Progenitor cell of endocrine pancreas (in vitro differentiated cells): ENCODE results near the gene SMIM28. TPM values are rescaled to one million over a fixed set of nuclear protein-coding genes. Genes with fewer than 3 reads are reported as not detected.

Experiments
- DNase-seq: peaks from one replicate; pipeline ENCODE4 v3.0.0; 2021; ENCODE audit warnings: low spot score; ENCODE audit not compliant: unreplicated experiment
- H3K27ac Mint-ChIP-seq: 2 replicates; pipeline ENCODE4 v1.8.0; 2021; ENCODE audit warnings: mild to moderate bottlenecking, moderate library complexity, mixed read lengths
- H3K27me3 Mint-ChIP-seq: 2 replicates; pipeline ENCODE4 v1.8.0; 2021; ENCODE audit warnings: mixed read lengths
- H3K36me3 Mint-ChIP-seq: 2 replicates; pipeline ENCODE4 v1.8.0; 2022; ENCODE audit warnings: mixed read lengths; ENCODE audit not compliant: insufficient read depth
- H3K4me1 Mint-ChIP-seq: 2 replicates; pipeline ENCODE4 v1.8.0; 2021; ENCODE audit warnings: low read depth, mixed read lengths
- H3K4me3 Mint-ChIP-seq: 2 replicates; pipeline ENCODE4 v1.8.0; 2021; ENCODE audit warnings: low read depth, mild to moderate bottlenecking, moderate library complexity, mixed read lengths
- H3K9me3 Mint-ChIP-seq: 2 replicates; pipeline ENCODE4 v1.8.0; 2021; ENCODE audit warnings: low read depth, mixed read lengths
- CTCF ChIP-seq: fragments of 200-600 bp; sonication (generic); IDR thresholded peaks from one replicate; pipeline ENCODE4 v1.5.0; 2021; ENCODE audit warnings: antibody characterized with exemption, mild to moderate bottlenecking; ENCODE audit not compliant: unreplicated experiment
- total RNA-seq: library from RNA; stranded (reverse); gene quantifications from 2 replicates; pipeline ENCODE4 v1.2.1, GENCODE V29; 2021

SMIM28 gene
- total RNA-seq, 1 donor from 2014 or later = not detected

- Mint-ChIP-seq H3K36me3 (peaks cover 21% of the 10 kb centered on the region), H3K4me3 (peak overlapping the region; percentile 92), H3K9me3 (no peaks in the 10 kb centered on the region), H3K27me3 (no peaks in the 10 kb centered on the region), H3K4me1 (peaks cover 12% of the 10 kb centered on the region), H3K27ac (peak overlapping the region; percentile 91)
- TF ChIP-seq CTCF = no peak
- no peak for DNase-seq
These were observed 27.1 kb downstream of the SMIM28 start for GRCh38 chr6:138404666-138405337.

GRCh38 chr6:138405816-138406413 lies 28.2 kb downstream of the SMIM28 start:
- Mint-ChIP-seq H3K27me3 (no peaks in the 10 kb centered on the region), H3K9me3 (no peaks in the 10 kb centered on the region), H3K36me3 (peaks cover 29% of the 10 kb centered on the region), H3K27ac (no peak overlapping the region), H3K4me1 (peaks cover 10% of the 10 kb centered on the region), H3K4me3 (peak overlapping the region; percentile 92)
- no peak for TF ChIP-seq CTCF
- no peak for DNase-seq

GRCh38 chr6:138406443-138406842 lies 28.7 kb downstream of the SMIM28 start:
- TF ChIP-seq CTCF = no peak
- no peak overlapping the region for H3K27ac Mint-ChIP-seq
- H3K4me1 Mint-ChIP-seq = peaks cover 9% of the 10 kb centered on the region
- peaks cover 33% of the 10 kb centered on the region for H3K36me3 Mint-ChIP-seq
- H3K4me3 Mint-ChIP-seq = peak overlapping the region; percentile 92
- no peak for DNase-seq
- H3K27me3 Mint-ChIP-seq = no peaks in the 10 kb centered on the region
- H3K9me3 Mint-ChIP-seq = no peaks in the 10 kb centered on the region

- no peak overlapping the region for H3K4me3 Mint-ChIP-seq
- H3K27ac Mint-ChIP-seq = no peak overlapping the region
- H3K4me1 Mint-ChIP-seq = peaks cover 6% of the 10 kb centered on the region
- H3K27me3 Mint-ChIP-seq = no peaks in the 10 kb centered on the region
- DNase-seq = no peak
- no peak for TF ChIP-seq CTCF
- no peaks in the 10 kb centered on the region for H3K9me3 Mint-ChIP-seq
- H3K36me3 Mint-ChIP-seq = peaks cover 51% of the 10 kb centered on the region
These were observed 32.5 kb downstream of the SMIM28 start for GRCh38 chr6:138410048-138410735.

- no peak for TF ChIP-seq CTCF
- peaks cover 50% of the 10 kb centered on the region for H3K36me3 Mint-ChIP-seq
- peaks cover under 1% of the 10 kb centered on the region for H3K4me1 Mint-ChIP-seq
- no peaks in the 10 kb centered on the region for H3K27me3 Mint-ChIP-seq
- H3K27ac Mint-ChIP-seq = no peak overlapping the region
- DNase-seq = no peak
- no peak overlapping the region for H3K4me3 Mint-ChIP-seq
- no peaks in the 10 kb centered on the region for H3K9me3 Mint-ChIP-seq
These were observed 33.5 kb downstream of the SMIM28 start for GRCh38 chr6:138410972-138411880.
